ENCODE data around the gene SC5D.

DNA sequence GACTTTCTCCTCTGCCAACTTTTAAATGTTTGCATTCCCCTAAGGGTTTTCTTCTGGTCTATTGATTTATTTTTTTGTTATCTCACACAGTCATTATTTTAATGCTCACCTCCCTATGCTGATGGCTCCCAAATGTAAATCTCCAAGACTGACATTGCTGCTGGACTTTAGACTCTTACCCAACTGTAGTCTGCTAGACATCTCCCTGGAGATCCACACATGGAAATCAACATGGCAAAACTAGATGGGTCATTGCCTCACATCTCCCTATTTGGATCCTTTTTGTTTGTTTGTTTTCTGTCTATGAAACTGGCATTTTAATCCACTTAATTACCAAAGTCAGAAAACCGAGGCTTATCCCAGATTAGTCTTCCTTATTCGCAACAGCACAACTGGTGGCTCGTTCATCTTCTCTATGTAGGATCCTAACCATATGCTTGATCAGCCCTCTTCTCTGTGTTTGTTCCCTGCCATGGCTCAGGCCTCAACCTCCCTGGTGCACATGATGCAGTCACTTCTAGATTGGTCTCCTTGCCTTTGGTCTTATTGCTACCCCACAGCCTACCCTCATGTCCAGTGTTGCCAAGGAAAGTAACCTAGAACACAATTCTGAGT is 37.3 kb downstream of the SC5D start:
- TF ChIP-seq, protein P1, sequence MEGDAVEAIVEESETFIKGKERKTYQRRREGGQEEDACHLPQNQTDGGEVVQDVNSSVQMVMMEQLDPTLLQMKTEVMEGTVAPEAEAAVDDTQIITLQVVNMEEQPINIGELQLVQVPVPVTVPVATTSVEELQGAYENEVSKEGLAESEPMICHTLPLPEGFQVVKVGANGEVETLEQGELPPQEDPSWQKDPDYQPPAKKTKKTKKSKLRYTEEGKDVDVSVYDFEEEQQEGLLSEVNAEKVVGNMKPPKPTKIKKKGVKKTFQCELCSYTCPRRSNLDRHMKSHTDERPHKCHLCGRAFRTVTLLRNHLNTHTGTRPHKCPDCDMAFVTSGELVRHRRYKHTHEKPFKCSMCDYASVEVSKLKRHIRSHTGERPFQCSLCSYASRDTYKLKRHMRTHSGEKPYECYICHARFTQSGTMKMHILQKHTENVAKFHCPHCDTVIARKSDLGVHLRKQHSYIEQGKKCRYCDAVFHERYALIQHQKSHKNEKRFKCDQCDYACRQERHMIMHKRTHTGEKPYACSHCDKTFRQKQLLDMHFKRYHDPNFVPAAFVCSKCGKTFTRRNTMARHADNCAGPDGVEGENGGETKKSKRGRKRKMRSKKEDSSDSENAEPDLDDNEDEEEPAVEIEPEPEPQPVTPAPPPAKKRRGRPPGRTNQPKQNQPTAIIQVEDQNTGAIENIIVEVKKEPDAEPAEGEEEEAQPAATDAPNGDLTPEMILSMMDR (conservative IDR thresholded peaks at IDR 0.05; ENCODE audit: low read depth, low read length), result no peak
- no peak for TF ChIP-seq EZH2 (IDR thresholded peaks at IDR 0.05; ENCODE audit: borderline replicate concordance, low read depth, low read length, poor library complexity, severe bottlenecking)

Measured in A673 (cell line).